Nephron (organoid): ENCODE data around the gene NUAK1.

Source experiments
- H3K27ac Mint-ChIP-seq, 3 experiments: 2 replicates each; pipeline ENCODE4 v1.8.0; 2020; ENCODE audit warnings: mixed read lengths in 3 of 3, mild to moderate bottlenecking in 2 of 3, moderate library complexity in 1 of 3
- H3K27me3 Mint-ChIP-seq: 2 replicates; pipeline ENCODE4 v1.8.0; 2021; ENCODE audit warnings: low read depth, mild to moderate bottlenecking, moderate library complexity, mixed read lengths
- H3K36me3 Mint-ChIP-seq: 2 replicates; pipeline ENCODE4 v1.8.0; 2020; ENCODE audit warnings: low read depth, mixed read lengths
- H3K4me1 Mint-ChIP-seq: 2 replicates; pipeline ENCODE4 v1.8.0; 2020; ENCODE audit warnings: mixed read lengths
- H3K4me3 Mint-ChIP-seq, 3 experiments: 2 replicates each; pipeline ENCODE4 v1.8.0; 2020; ENCODE audit warnings: mild to moderate bottlenecking in 3 of 3, mixed read lengths in 3 of 3, moderate library complexity in 2 of 3
- H3K9me3 Mint-ChIP-seq: 2 replicates; pipeline ENCODE4 v1.8.0; 2020; ENCODE audit warnings: mixed read lengths
- TF ChIP-seq, protein P1 (sequence below), 3 experiments: fragments of 200-600 bp; sonication (generic); IDR thresholded peaks; one replicate each; pipeline ENCODE4 v1.5.0; 2021; ENCODE audit warnings: antibody characterized with exemption in 3 of 3; ENCODE audit not compliant: unreplicated experiment in 3 of 3

NUAK1 gene

DNA sequence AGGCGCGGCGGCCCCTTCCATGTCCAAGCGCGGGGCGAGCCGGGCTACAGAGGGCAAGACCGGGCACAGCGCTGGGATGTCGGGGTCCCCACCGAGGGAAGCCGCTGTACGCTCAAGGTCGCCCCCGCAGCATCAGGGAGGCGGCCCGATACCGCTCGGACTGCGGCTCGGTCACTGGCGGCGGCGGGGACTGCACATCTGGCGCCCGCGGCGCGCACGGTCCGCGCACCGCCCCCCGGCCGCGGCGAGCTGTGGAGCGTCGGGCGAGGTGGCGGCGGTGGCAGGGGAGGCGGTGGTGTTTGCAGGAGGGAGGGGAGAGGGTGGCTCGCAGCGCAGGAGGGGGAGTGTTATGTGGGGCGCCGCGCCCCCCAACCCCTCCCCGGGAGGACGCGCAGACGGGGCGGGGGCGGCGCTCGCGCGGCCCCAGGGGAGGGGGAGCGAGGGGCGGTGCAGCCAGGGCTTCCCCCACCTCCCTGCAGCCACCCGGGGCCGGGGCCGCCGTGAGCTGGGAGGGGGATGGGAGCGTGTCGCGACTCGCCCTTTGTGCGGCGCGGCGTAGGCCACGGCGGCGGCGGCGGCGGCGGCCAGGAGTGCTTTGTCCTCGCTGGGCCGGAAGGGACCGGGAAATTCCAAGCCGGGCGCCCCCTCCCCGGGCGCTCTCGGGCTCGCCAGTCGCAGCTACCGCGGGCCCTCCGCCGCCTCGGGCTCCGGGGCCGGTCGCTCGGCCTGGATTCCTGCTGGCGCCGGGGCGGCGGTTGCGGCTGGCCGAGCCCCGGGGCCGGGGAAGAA is at the start of gene NUAK1:
NUAK1 (minus strand) TSS at position 322 of the 789 bp plus-strand sequence; CDS start at position 21, 301 bp downstream.
- H3K9me3 Mint-ChIP-seq, result no peaks in the 10 kb centered on the region
- TF ChIP-seq, protein P1, sequence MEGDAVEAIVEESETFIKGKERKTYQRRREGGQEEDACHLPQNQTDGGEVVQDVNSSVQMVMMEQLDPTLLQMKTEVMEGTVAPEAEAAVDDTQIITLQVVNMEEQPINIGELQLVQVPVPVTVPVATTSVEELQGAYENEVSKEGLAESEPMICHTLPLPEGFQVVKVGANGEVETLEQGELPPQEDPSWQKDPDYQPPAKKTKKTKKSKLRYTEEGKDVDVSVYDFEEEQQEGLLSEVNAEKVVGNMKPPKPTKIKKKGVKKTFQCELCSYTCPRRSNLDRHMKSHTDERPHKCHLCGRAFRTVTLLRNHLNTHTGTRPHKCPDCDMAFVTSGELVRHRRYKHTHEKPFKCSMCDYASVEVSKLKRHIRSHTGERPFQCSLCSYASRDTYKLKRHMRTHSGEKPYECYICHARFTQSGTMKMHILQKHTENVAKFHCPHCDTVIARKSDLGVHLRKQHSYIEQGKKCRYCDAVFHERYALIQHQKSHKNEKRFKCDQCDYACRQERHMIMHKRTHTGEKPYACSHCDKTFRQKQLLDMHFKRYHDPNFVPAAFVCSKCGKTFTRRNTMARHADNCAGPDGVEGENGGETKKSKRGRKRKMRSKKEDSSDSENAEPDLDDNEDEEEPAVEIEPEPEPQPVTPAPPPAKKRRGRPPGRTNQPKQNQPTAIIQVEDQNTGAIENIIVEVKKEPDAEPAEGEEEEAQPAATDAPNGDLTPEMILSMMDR (IDR thresholded peaks at IDR 0.05; ENCODE audit: unreplicated experiment in 3 of 3), result no peak

DNA sequence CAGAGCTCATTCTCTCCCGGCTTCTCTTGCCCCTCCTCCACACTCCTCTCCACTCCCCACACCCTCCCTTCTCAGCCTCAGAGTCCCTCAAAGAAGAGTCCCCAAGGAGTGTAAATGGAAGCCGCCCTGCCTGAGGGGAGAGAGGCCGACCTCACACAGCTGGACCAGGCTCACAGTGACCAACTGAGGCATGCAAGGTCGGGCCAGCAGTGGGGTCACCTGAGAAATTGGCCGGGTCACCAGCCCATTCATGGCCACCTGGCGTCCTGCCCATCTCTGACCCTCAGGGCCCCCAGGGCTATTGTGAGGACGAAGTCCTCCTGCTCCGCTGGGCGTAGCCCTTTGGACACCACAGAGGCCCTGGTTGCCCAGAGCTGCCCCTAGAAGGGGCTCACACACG is 49.5 kb upstream of the NUAK1 start:
- Mint-ChIP-seq H3K27me3 (no peaks in the 10 kb centered on the region), H3K4me3 (no peak overlapping the region), H3K4me1 (peaks cover 4% of the 10 kb centered on the region), H3K27ac (no peak overlapping the region), H3K9me3 (no peaks in the 10 kb centered on the region), H3K36me3 (no peaks in the 10 kb centered on the region)
- TF ChIP-seq, protein P1 (IDR thresholded peaks at IDR 0.05; ENCODE audit: unreplicated experiment in 3 of 3), result no peak

More for the DNA sequence above, at the start of gene NUAK1:
- Mint-ChIP-seq H3K4me1 (peaks cover 76% of the 10 kb centered on the region), H3K27me3 (no peaks in the 10 kb centered on the region), H3K27ac (peak within 1 kb of the TSS; percentile 92 to 96 (median 95)), H3K4me3 (peak within 1 kb of the TSS; percentile 88 to 98 (median 96)), H3K36me3 (peaks cover 3% of the 10 kb centered on the region)

DNA sequence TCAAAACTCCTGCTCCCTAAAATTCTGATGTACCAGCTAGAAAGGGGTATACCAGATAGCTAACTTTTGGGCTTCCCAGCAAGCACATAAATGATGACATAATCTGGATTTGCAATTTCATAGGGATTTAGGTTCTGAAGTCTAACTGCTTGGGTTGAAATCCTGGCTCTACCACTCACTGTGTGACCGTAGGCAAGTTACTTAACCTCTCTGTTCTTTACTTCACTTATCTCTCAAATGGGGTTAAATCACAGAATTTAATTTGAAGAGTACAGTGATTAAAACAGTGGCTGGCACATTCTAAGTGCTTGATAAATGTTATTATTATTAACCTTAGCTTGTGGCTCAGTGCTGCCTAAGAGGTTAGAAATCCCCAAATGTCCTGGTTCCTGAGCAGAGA is 49.1 kb upstream of the NUAK1 start:
- Mint-ChIP-seq H3K27me3 (no peaks in the 10 kb centered on the region), H3K4me3 (no peak overlapping the region), H3K36me3 (no peaks in the 10 kb centered on the region)

DNA sequence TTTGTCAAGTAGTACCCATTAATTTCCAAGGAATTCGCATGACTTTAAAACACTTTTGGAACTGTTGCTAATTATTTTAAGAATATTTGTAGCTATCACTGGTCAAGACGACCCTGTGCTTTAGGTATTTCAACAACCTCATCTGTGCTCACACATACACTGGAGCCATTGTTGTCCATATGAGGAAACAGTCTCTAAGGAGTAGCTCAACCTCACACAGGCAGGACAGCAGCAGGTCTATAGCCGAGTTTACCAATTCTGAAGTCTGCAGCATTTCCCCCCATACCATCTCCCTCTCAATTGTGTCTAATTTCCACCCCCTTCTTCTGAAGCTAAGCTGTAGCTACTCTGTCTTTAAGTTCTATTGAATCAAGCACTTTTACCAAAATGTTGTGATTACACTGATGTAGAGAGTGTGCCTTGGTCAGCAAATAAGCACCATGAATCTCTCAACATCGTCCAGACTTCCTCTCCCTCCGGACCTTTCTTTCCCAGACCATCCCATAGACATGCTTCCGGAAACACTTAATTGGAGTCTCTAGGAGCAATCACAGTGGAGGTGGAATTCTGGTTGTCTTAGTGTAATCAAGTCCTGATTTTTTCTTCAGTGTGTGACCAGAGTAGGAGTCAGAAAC is 48.5 kb upstream of the NUAK1 start:
- H3K4me3 Mint-ChIP-seq, result no peak overlapping the region
- no peaks in the 10 kb centered on the region for H3K9me3 Mint-ChIP-seq
- H3K27me3 Mint-ChIP-seq, result peaks cover under 1% of the 10 kb centered on the region
- peaks cover 7% of the 10 kb centered on the region for H3K4me1 Mint-ChIP-seq
- TF ChIP-seq, protein P1 (IDR thresholded peaks at IDR 0.05; ENCODE audit: unreplicated experiment in 3 of 3), result no peak
- H3K27ac Mint-ChIP-seq, result peak overlapping the region in 1 of 3 experiments; percentile 12
- no peaks in the 10 kb centered on the region for H3K36me3 Mint-ChIP-seq

More for the DNA sequence above, 49.1 kb upstream of the NUAK1 start:
- TF ChIP-seq, protein P1 (IDR thresholded peaks at IDR 0.05; ENCODE audit: unreplicated experiment in 3 of 3), result no peak
- Mint-ChIP-seq H3K4me1 (peaks cover 7% of the 10 kb centered on the region), H3K27ac (no peak overlapping the region), H3K9me3 (no peaks in the 10 kb centered on the region)

DNA sequence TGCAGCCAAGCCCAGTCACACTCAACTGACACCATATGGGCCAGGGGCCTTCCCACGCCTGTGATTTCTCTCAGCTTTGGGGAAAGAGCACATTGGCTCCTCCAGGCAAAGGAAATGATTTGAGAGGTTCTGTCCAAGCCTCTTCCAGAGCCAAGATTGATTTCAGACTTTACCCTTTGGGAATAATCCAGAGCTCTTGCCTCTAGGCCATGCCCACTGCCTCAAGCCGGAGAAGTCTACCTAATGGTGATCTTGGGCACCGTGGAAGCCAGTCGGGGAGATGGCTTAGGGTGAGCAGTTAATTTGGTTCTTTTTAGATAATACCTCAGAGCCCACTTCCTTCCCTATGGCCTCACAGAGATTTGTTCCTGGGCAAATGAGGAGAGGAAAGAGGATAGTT is 45.0 kb upstream of the NUAK1 start:
- TF ChIP-seq, protein P1 (IDR thresholded peaks at IDR 0.05; ENCODE audit: unreplicated experiment in 3 of 3), result no peak
- Mint-ChIP-seq H3K9me3 (no peaks in the 10 kb centered on the region), H3K36me3 (no peaks in the 10 kb centered on the region), H3K27me3 (peaks cover 4% of the 10 kb centered on the region), H3K4me3 (no peak overlapping the region), H3K4me1 (peaks cover 15% of the 10 kb centered on the region), H3K27ac (no peak overlapping the region)
